ENCODE results near the gene OMD. TPM values are rescaled to one million over a fixed set of nuclear protein-coding genes. Genes with fewer than 3 reads are reported as not detected.

Gene OMD
- total RNA-seq, 1 donor from 2014 or later = not detected

- no peak overlapping the region for H3K27ac ChIP-seq
- Mint-ChIP-seq H3K27me3 (ENCODE audit: insufficient read depth, low read depth) (no peaks in the 10 kb centered on the region), H3K4me3 (no peak overlapping the region), H3K4me1 (peaks cover 5% of the 10 kb centered on the region), H3K27ac (no peak overlapping the region), H3K36me3 (no peaks in the 10 kb centered on the region), H3K9me3 (no peaks in the 10 kb centered on the region)
- no peaks in the 10 kb centered on the region for H3K36me3 ChIP-seq
- no peak overlapping the region for H3K4me3 ChIP-seq
- no peak for DNase-seq (ENCODE audit: low spot score)
- no peak overlapping the region for H2AFZ ChIP-seq (replicated peaks)
- H3F3A ChIP-seq (ENCODE audit: low read depth) = no peaks in the 10 kb centered on the region
- no peaks in the 10 kb centered on the region for H3K9me3 ChIP-seq (ENCODE audit: low read depth)
- H3K79me2 ChIP-seq (ENCODE audit: low read depth) = no peaks in the 10 kb centered on the region
- no peaks in the 10 kb centered on the region for H3K27me3 ChIP-seq
- no peak overlapping the region for H3K9ac ChIP-seq
- H4K20me1 ChIP-seq (ENCODE audit: low read depth) = no peaks in the 10 kb centered on the region
- TF ChIP-seq EZH2phosphoT487 (IDR thresholded peaks at IDR 0.05) (no peak), EZH2 (IDR thresholded peaks at IDR 0.05) (no peak)
- TF ChIP-seq, protein P1, sequence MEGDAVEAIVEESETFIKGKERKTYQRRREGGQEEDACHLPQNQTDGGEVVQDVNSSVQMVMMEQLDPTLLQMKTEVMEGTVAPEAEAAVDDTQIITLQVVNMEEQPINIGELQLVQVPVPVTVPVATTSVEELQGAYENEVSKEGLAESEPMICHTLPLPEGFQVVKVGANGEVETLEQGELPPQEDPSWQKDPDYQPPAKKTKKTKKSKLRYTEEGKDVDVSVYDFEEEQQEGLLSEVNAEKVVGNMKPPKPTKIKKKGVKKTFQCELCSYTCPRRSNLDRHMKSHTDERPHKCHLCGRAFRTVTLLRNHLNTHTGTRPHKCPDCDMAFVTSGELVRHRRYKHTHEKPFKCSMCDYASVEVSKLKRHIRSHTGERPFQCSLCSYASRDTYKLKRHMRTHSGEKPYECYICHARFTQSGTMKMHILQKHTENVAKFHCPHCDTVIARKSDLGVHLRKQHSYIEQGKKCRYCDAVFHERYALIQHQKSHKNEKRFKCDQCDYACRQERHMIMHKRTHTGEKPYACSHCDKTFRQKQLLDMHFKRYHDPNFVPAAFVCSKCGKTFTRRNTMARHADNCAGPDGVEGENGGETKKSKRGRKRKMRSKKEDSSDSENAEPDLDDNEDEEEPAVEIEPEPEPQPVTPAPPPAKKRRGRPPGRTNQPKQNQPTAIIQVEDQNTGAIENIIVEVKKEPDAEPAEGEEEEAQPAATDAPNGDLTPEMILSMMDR (IDR thresholded peaks at IDR 0.05) = no peak
- no peak overlapping the region for H3K4me2 ChIP-seq
- H3K4me1 ChIP-seq = no peaks in the 10 kb centered on the region
Observed at GRCh38 chr9:92429836-92430235, 5.6 kb upstream of the OMD start.

DNA sequence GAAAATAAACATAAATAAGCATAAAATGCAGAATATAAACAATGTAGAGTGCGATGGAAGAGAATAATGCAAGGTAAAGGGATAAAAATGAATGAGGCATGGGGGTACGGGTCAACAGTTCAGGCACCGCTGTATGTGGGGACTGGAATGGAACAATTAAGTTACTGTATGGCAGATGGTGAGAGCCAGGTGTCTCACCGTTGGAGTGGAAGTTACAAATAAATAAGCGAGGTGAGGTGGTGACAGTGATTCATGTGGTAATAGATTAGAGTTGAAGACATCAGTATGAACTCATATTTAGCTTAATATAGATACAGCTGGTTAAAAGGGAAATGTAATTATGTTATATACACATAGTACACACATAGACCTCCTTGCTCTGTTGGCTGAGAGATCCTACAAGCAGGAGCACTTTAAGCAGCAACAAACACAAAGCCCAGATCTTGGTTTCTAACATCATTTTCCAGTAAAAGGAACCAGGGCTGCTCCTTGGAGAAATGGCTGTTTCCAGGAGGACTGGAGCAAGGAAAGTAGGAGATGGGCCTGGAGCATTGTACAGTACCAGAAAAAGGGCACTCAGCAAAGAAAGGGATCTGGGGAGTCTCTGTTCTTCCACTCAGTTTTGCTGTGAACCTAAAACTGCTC is 2.4 kb upstream of the OMD start:
- Histone ChIP-seq H3K36me3 (no peaks in the 10 kb centered on the region), H3K9ac (no peak overlapping the region), H3K4me2 (no peak overlapping the region), H4K20me1 (ENCODE audit: low read depth) (no peaks in the 10 kb centered on the region), H3F3A (ENCODE audit: low read depth) (no peaks in the 10 kb centered on the region), H3K27ac (no peak overlapping the region), H3K79me2 (ENCODE audit: low read depth) (no peaks in the 10 kb centered on the region), H3K4me1 (no peaks in the 10 kb centered on the region), H3K9me3 (ENCODE audit: low read depth) (no peaks in the 10 kb centered on the region), H3K27me3 (no peaks in the 10 kb centered on the region), H2AFZ (replicated peaks) (no peak overlapping the region), H3K4me3 (no peak overlapping the region)
- DNase-seq (ENCODE audit: low spot score) = no peak
- no peak for TF ChIP-seq EZH2phosphoT487 (IDR thresholded peaks at IDR 0.05)
- TF ChIP-seq EZH2 (IDR thresholded peaks at IDR 0.05) = no peak
- TF ChIP-seq, protein P1 (IDR thresholded peaks at IDR 0.05) = no peak
- H3K9me3 Mint-ChIP-seq = no peaks in the 10 kb centered on the region
- H3K27me3 Mint-ChIP-seq (ENCODE audit: insufficient read depth, low read depth) = no peaks in the 10 kb centered on the region
- H3K4me3 Mint-ChIP-seq = no peak overlapping the region
- peaks cover 5% of the 10 kb centered on the region for H3K4me1 Mint-ChIP-seq
- no peak overlapping the region for H3K27ac Mint-ChIP-seq
- H3K36me3 Mint-ChIP-seq = no peaks in the 10 kb centered on the region

DNA sequence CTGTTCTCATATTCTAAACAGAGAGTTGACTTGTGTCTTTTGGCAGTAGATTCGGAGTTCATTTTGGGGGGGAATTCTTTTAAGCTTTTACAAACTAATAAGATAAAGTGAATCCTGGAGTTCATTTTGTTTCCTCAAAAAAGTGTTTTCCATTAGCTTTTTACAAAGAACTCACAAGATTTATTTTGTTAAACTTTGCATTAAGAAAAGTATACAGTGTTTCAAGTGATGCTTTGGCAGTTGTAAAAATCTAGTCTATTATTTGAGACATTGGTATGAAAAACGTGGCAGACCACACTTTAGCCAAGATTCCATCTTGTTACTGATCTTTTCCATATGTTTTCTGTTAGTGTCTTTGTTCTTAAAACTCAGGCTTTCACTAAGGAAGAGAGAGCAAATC is 1.2 kb upstream of the OMD start:
- no peaks in the 10 kb centered on the region for H3K9me3 Mint-ChIP-seq

More for the DNA sequence above, 1.2 kb upstream of the OMD start:
- H3K9me3 ChIP-seq (ENCODE audit: low read depth) = no peaks in the 10 kb centered on the region
- Mint-ChIP-seq H3K4me3 (peak overlapping the region; percentile 36), H3K4me1 (peaks cover 5% of the 10 kb centered on the region), H3K36me3 (no peaks in the 10 kb centered on the region), H3K27me3 (ENCODE audit: insufficient read depth, low read depth) (no peaks in the 10 kb centered on the region), H3K27ac (no peak overlapping the region)
- H3K36me3 ChIP-seq = no peaks in the 10 kb centered on the region
- no peak overlapping the region for H3K9ac ChIP-seq
- no peak overlapping the region for H3K4me3 ChIP-seq
- H3K4me1 ChIP-seq = no peaks in the 10 kb centered on the region
- no peak overlapping the region for H3K4me2 ChIP-seq
- H3K27ac ChIP-seq = no peak overlapping the region
- no peaks in the 10 kb centered on the region for H3F3A ChIP-seq (ENCODE audit: low read depth)
- no peaks in the 10 kb centered on the region for H4K20me1 ChIP-seq (ENCODE audit: low read depth)
- TF ChIP-seq EZH2phosphoT487 (IDR thresholded peaks at IDR 0.05) (no peak), EZH2 (IDR thresholded peaks at IDR 0.05) (no peak)
- TF ChIP-seq, protein P1 (IDR thresholded peaks at IDR 0.05) = no peak
- no peaks in the 10 kb centered on the region for H3K27me3 ChIP-seq
- no peaks in the 10 kb centered on the region for H3K79me2 ChIP-seq (ENCODE audit: low read depth)
- DNase-seq (ENCODE audit: low spot score) = no peak
- H2AFZ ChIP-seq (replicated peaks) = no peak overlapping the region

All from neural progenitor cell (in vitro differentiated cells).